ENCODE results near the gene NEU4.

DNA sequence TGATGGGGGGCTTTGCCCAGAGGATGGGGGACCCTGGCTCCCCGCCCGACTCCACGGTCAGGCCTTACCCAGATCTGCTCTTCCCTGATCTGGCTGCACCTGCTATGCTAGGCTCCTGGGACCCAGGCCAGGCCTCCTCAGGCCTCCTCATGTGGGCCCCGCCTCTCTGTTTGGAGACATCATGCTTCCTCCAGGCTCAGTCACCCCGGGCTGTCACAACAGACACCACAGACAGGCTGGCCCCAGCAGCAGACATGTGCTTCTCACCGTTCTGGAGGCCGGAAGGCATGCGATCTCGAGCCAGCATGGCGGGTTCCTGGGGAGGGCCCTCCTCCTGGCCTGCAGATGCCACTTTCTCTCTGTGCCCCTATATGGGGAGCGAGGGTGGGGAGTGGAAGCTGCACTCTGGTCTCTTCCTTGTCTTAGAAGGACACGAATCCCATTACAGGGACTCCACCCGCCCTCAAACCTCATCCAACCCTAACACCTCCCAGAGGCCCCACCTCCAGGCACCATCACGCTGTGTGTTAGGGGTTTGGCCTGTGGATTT lies 10.8 kb upstream of the NEU4 start:
- TF ChIP-seq, protein P1, sequence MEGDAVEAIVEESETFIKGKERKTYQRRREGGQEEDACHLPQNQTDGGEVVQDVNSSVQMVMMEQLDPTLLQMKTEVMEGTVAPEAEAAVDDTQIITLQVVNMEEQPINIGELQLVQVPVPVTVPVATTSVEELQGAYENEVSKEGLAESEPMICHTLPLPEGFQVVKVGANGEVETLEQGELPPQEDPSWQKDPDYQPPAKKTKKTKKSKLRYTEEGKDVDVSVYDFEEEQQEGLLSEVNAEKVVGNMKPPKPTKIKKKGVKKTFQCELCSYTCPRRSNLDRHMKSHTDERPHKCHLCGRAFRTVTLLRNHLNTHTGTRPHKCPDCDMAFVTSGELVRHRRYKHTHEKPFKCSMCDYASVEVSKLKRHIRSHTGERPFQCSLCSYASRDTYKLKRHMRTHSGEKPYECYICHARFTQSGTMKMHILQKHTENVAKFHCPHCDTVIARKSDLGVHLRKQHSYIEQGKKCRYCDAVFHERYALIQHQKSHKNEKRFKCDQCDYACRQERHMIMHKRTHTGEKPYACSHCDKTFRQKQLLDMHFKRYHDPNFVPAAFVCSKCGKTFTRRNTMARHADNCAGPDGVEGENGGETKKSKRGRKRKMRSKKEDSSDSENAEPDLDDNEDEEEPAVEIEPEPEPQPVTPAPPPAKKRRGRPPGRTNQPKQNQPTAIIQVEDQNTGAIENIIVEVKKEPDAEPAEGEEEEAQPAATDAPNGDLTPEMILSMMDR (conservative IDR thresholded peaks at IDR 0.05; ENCODE audit: low read length) = no peak
- no peak for TF ChIP-seq EZH2phosphoT487 (IDR thresholded peaks at IDR 0.05; ENCODE audit: borderline replicate concordance, low read depth, low read length)

All from OCI-LY7 (cell line).